CD4-positive, alpha-beta T cell (primary cell): ENCODE measurements around the gene SLC13A4. TPM values are rescaled to one million over a fixed set of nuclear protein-coding genes. Genes with fewer than 3 reads are reported as not detected.

ENCODE experiments used
- ATAC-seq: fragments of 200-7000 bp; cut with Tn5 transposase; one replicate; pipeline ENCODE4 v1.10.0; 2022; ENCODE audit warnings: mild to moderate bottlenecking; ENCODE audit not compliant: poor library complexity
- CTCF ChIA-PET: fragments of 350-600 bp; sonication (Branson Sonifier 250); formaldehyde crosslinking; loops from one replicate; lab custom pipeline; 2021; ENCODE audit warnings: antibody characterized with exemption, inconsistent platforms; lab: Charles Lee
- POLR2A ChIA-PET: fragments of 350-600 bp; sonication (Branson Sonifier 250); formaldehyde crosslinking; loops from one replicate; lab custom pipeline; 2021; ENCODE audit warnings: antibody characterized with exemption, inconsistent platforms; lab: Charles Lee
- DNase-seq, 14 experiments: peaks; one replicate each; pipeline ENCODE4 v3.0.0-alpha.2; 2013 to 2020; ENCODE audit warnings: mixed read lengths in 2 of 14
- H3K27ac ChIP-seq, 2 donors: one replicate each; pipeline versions ENCODE4 v1.5.1 to v1.7.0; 2013; ENCODE audit warnings: low read length in 2 of 2, low read depth in 1 of 2, mild to moderate bottlenecking in 1 of 2
- H3K27me3 ChIP-seq, 2 experiments: 1 replicate in 1 of 2; 2 replicates in 1 of 2; pipeline versions ENCODE4 v1.6.1 to v1.7.0; 2013; ENCODE audit warnings: low read length in 2 of 2, control low read depth in 1 of 2, mild to moderate bottlenecking in 1 of 2, moderate library complexity in 1 of 2; ENCODE audit not compliant: insufficient read depth in 2 of 2, control insufficient read depth in 1 of 2
- H3K36me3 ChIP-seq: one replicate; pipeline ENCODE4 v1.6.1; 2013; ENCODE audit warnings: low read length, control low read depth; ENCODE audit not compliant: insufficient read depth
- H3K4me1 ChIP-seq: one replicate; pipeline ENCODE4 v1.6.1; 2013; ENCODE audit warnings: low read length, control low read depth; ENCODE audit not compliant: insufficient read depth
- H3K4me3 ChIP-seq: one replicate; pipeline ENCODE4 v1.5.1; 2013; ENCODE audit warnings: mild to moderate bottlenecking, low read length, moderate library complexity
- H3K9me3 ChIP-seq, 2 experiments: 1 replicate in 1 of 2; 2 replicates in 1 of 2; pipeline versions ENCODE4 v1.6.1 to v1.7.0; 2013; ENCODE audit warnings: low read length in 2 of 2, mild to moderate bottlenecking in 2 of 2, control low read depth in 1 of 2, moderate library complexity in 1 of 2; ENCODE audit not compliant: control insufficient read depth in 1 of 2, insufficient read depth in 1 of 2
- H3K27ac Mint-ChIP-seq: one replicate; pipeline ENCODE4 v1.8.0; 2020; ENCODE audit warnings: mixed read lengths
- H3K27me3 Mint-ChIP-seq: one replicate; pipeline ENCODE4 v1.8.0; 2021; ENCODE audit warnings: mixed read lengths
- H3K36me3 Mint-ChIP-seq: one replicate; pipeline ENCODE4 v1.8.0; 2021; ENCODE audit warnings: low read depth, mixed read lengths
- H3K4me1 Mint-ChIP-seq: one replicate; pipeline ENCODE4 v1.8.0; 2021; ENCODE audit warnings: low read depth, mixed read lengths
- H3K4me3 Mint-ChIP-seq: one replicate; pipeline ENCODE4 v1.8.0; 2020; ENCODE audit warnings: mild to moderate bottlenecking, mixed read lengths
- H3K9me3 Mint-ChIP-seq: one replicate; pipeline ENCODE4 v1.8.0; 2020; ENCODE audit warnings: mixed read lengths
- intact Hi-C, 2 experiments: fragments of 100-400 bp; cut with DNase I in 1 of 2; cut with micrococcal nuclease in 1 of 2; formaldehyde crosslinking; loops; one replicate each; pipeline versions ENCODE4 v1.15.1 to v1.9.0; 2023 to 2025; cut with DNase I, micrococcal nuclease
- total RNA-seq, 174 experiments: library from RNA in 2 of 174; stranded (reverse) in 2 of 174; gene quantifications; one replicate each; pipeline ENCODE4 v1.2.3 and lab custom pipeline; 2021 to 2026
- TF ChIP-seq, protein P1 (sequence below): fragments of 200-600 bp; IDR thresholded peaks from one replicate; pipeline ENCODE4 v1.8.0; 2022; ENCODE audit warnings: antibody characterized with exemption, mild to moderate bottlenecking

SLC13A4 gene
- total RNA-seq, 2 experiments from 2014 or later: not detected

DNA sequence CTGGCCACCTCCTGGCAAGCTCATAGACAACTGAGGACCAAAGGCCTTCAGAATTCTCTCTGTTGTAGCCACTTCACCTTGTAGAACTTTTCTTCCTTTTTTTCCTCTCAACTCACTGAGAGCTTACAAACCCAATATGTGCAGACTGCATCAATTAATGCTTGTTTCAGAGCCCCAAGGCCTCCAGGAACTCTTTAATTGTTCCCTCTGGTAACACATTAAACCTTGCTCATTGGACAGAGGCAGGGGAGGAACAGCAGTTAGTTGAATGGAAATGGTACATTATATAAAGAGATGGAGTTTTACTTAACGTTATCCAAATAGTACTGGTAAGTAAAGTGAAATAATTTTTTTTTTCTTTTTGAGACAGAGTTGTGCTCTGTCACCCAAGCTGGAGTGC, 40.5 kb downstream of the SLC13A4 start:
- peaks cover 26% of the 10 kb centered on the region for H3K36me3 Mint-ChIP-seq
- Histone ChIP-seq H3K36me3 (no peaks in the 10 kb centered on the region), H3K4me3 (no peak overlapping the region), H3K27ac (no peak overlapping the region), H3K4me1 (no peaks in the 10 kb centered on the region), H3K9me3 (no peaks in the 10 kb centered on the region), H3K27me3 (no peaks in the 10 kb centered on the region)
- H3K4me3 Mint-ChIP-seq: no peak overlapping the region
- CTCF ChIA-PET: no interaction called here
- no peak overlapping the region for H3K27ac Mint-ChIP-seq
- DNase-seq: no peak
- H3K9me3 Mint-ChIP-seq: no peaks in the 10 kb centered on the region
- TF ChIP-seq, protein P1, sequence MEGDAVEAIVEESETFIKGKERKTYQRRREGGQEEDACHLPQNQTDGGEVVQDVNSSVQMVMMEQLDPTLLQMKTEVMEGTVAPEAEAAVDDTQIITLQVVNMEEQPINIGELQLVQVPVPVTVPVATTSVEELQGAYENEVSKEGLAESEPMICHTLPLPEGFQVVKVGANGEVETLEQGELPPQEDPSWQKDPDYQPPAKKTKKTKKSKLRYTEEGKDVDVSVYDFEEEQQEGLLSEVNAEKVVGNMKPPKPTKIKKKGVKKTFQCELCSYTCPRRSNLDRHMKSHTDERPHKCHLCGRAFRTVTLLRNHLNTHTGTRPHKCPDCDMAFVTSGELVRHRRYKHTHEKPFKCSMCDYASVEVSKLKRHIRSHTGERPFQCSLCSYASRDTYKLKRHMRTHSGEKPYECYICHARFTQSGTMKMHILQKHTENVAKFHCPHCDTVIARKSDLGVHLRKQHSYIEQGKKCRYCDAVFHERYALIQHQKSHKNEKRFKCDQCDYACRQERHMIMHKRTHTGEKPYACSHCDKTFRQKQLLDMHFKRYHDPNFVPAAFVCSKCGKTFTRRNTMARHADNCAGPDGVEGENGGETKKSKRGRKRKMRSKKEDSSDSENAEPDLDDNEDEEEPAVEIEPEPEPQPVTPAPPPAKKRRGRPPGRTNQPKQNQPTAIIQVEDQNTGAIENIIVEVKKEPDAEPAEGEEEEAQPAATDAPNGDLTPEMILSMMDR: no peak
- POLR2A ChIA-PET: no interaction called here
- ATAC-seq: no peak
- no peaks in the 10 kb centered on the region for H3K27me3 Mint-ChIP-seq
- intact Hi-C loops: no loop called here
- H3K4me1 Mint-ChIP-seq: no peaks in the 10 kb centered on the region

DNA sequence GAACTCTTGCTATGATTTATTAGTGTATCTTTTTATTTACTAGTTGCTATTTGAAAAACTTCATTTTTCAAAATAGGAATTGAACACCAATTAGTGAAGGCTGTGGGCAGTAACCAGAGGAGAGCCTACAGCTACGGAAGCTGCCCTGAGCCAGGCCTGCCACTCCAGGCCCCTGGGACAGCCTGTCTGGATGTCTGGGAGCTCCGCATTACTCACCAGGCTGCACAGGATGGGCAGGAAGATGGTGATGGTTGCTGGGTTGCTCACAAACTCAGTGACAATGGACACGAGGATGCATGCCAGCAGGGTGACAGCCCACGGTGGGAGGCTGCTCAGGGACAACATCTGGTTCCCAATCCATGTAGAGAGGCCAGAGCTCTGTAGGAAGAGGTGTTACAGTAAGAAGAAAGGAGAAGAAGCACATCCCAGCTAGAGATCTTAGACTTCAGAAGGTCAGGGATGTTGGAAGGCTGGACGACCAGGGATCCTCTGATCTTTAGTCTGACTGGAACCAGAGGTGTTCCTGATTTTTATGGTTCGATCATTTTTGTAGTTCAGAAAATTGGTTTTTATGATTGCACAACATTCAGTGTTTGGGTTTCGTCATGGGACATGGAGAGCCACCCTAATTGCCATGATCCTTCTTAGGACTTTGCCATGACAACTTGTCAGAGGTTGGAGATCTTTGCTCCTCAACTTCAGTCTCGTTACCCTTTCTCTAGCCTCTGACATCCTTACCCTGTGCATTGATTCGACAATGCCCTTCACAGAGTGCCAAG, 42.5 kb downstream of the SLC13A4 start:
- TF ChIP-seq, protein P1: no peak
- POLR2A ChIA-PET: no interaction called here
- Mint-ChIP-seq H3K27ac (peak overlapping the region; percentile 20), H3K27me3 (no peaks in the 10 kb centered on the region), H3K4me3 (no peak overlapping the region), H3K36me3 (peaks cover 17% of the 10 kb centered on the region), H3K9me3 (no peaks in the 10 kb centered on the region), H3K4me1 (no peaks in the 10 kb centered on the region)
- Histone ChIP-seq H3K27me3 (no peaks in the 10 kb centered on the region), H3K4me1 (no peaks in the 10 kb centered on the region), H3K27ac (no peak overlapping the region), H3K4me3 (no peak overlapping the region), H3K36me3 (no peaks in the 10 kb centered on the region), H3K9me3 (no peaks in the 10 kb centered on the region)
- ATAC-seq (no peak), DNase-seq (no peak)
- CTCF ChIA-PET: no interaction called here
- intact Hi-C loops: no loop called here

DNA sequence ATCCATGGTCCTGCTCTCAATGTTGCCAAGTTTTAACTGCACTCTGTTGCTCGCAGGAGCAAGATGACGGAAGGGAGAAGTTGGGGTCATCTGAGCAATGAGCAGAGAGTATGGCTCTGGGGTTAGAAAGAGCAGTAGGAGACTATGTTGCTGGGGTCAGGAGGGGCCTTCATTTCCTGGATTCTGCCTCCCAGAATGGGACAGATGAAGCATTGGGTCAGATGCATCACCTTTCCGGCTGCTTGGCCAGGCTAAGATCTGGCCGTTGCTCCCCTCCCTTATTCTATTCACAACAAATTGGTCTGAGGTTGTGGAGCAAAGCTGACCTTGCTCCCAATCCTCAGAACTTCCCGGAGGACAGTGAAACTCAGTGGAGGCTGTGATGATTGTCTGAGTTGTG, 43.3 kb downstream of the SLC13A4 start:
- Mint-ChIP-seq H3K4me1 (no peaks in the 10 kb centered on the region), H3K9me3 (no peaks in the 10 kb centered on the region), H3K4me3 (no peak overlapping the region), H3K27ac (no peak overlapping the region), H3K27me3 (no peaks in the 10 kb centered on the region), H3K36me3 (peaks cover 15% of the 10 kb centered on the region)
- no peaks in the 10 kb centered on the region for H3K27me3 ChIP-seq
- ChIA-PET POLR2A (no interaction called here), CTCF (interaction anchor here (0.7 kb wide), 1 partner anchor 1082 kb away, joined by 3 read pairs; no protein-coding TSS in a partner anchor)
- H3K27ac ChIP-seq: no peak overlapping the region
- TF ChIP-seq, protein P1: no peak
- intact Hi-C loops: no loop called here
- no peaks in the 10 kb centered on the region for H3K4me1 ChIP-seq
- ATAC-seq: no peak
- no peak for DNase-seq
- H3K9me3 ChIP-seq: no peaks in the 10 kb centered on the region
- no peaks in the 10 kb centered on the region for H3K36me3 ChIP-seq
- no peak overlapping the region for H3K4me3 ChIP-seq
